ENCODE measurements around the gene DNAH9.

Gene DNAH9

GRCh38 chr17:11651089-11651488, 52.8 kb downstream of the DNAH9 start:
- H3K36me3 Mint-ChIP-seq (ENCODE audit: low read depth): no peaks in the 10 kb centered on the region
- H3K27me3 Mint-ChIP-seq (ENCODE audit: low read depth): no peaks in the 10 kb centered on the region
- H3K27ac Mint-ChIP-seq: no peak overlapping the region
- peaks cover 8% of the 10 kb centered on the region for H3K9me3 Mint-ChIP-seq
- H3K4me1 Mint-ChIP-seq (ENCODE audit: low read depth): no peaks in the 10 kb centered on the region
- H3K4me3 Mint-ChIP-seq: no peak overlapping the region
- DNase-seq (ENCODE audit: low spot score): no peak

GRCh38 chr17:11668618-11669017, 70.3 kb downstream of the DNAH9 start:
- no peak for DNase-seq (ENCODE audit: low spot score)
- H3K36me3 Mint-ChIP-seq (ENCODE audit: low read depth): no peaks in the 10 kb centered on the region
- no peak overlapping the region for H3K4me3 Mint-ChIP-seq
- H3K9me3 Mint-ChIP-seq: peaks cover 26% of the 10 kb centered on the region
- no peaks in the 10 kb centered on the region for H3K4me1 Mint-ChIP-seq (ENCODE audit: low read depth)
- H3K27ac Mint-ChIP-seq: no peak overlapping the region
- no peaks in the 10 kb centered on the region for H3K27me3 Mint-ChIP-seq (ENCODE audit: low read depth)

- no peak overlapping the region for H3K27ac Mint-ChIP-seq
- no peak for DNase-seq (ENCODE audit: low spot score)
- H3K4me3 Mint-ChIP-seq: no peak overlapping the region
- H3K9me3 Mint-ChIP-seq: peaks cover 5% of the 10 kb centered on the region
- no peaks in the 10 kb centered on the region for H3K4me1 Mint-ChIP-seq (ENCODE audit: low read depth)
- no peaks in the 10 kb centered on the region for H3K27me3 Mint-ChIP-seq (ENCODE audit: low read depth)
- no peaks in the 10 kb centered on the region for H3K36me3 Mint-ChIP-seq (ENCODE audit: low read depth)
Observed at GRCh38 chr17:11671126-11671525, 72.9 kb downstream of the DNAH9 start.

- Mint-ChIP-seq H3K9me3 (peaks cover 25% of the 10 kb centered on the region), H3K36me3 (ENCODE audit: low read depth) (no peaks in the 10 kb centered on the region), H3K27me3 (ENCODE audit: low read depth) (no peaks in the 10 kb centered on the region), H3K27ac (no peak overlapping the region), H3K4me1 (ENCODE audit: low read depth) (no peaks in the 10 kb centered on the region), H3K4me3 (no peak overlapping the region)
- no peak for DNase-seq (ENCODE audit: low spot score)
Observed at GRCh38 chr17:11682646-11683045, 84.4 kb downstream of the DNAH9 start.

DNA sequence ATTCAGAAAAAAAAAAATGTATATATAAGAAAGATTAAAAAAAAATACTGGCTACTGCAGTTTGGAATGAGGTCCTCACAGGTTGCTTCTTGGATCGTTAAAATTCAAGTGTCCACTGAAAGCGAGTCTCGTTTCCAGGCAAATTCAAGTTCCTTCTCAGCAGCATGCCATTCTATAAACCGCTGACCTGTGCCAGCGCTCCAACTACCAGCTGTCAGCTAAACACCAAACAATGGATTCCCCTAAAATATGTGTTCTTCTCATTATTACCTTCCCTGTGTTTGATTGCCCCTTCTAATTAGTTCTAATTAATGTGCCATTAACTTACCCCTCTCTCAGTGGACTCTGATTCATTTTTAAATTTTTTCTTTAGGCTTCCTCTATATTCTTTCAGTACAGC, 92.4 kb downstream of the DNAH9 start:
- DNase-seq (ENCODE audit: low spot score): no peak
- H3K9me3 Mint-ChIP-seq: peaks cover 13% of the 10 kb centered on the region
- H3K4me3 Mint-ChIP-seq: no peak overlapping the region
- no peaks in the 10 kb centered on the region for H3K4me1 Mint-ChIP-seq (ENCODE audit: low read depth)
- no peaks in the 10 kb centered on the region for H3K27me3 Mint-ChIP-seq (ENCODE audit: low read depth)
- no peaks in the 10 kb centered on the region for H3K36me3 Mint-ChIP-seq (ENCODE audit: low read depth)
- H3K27ac Mint-ChIP-seq: no peak overlapping the region

GRCh38 chr17:11692688-11693087, 94.4 kb downstream of the DNAH9 start:
- Mint-ChIP-seq H3K36me3 (ENCODE audit: low read depth) (no peaks in the 10 kb centered on the region), H3K27me3 (ENCODE audit: low read depth) (no peaks in the 10 kb centered on the region), H3K9me3 (peaks cover 9% of the 10 kb centered on the region), H3K27ac (no peak overlapping the region), H3K4me3 (no peak overlapping the region), H3K4me1 (ENCODE audit: low read depth) (no peaks in the 10 kb centered on the region)
- no peak for DNase-seq (ENCODE audit: low spot score)

DNA sequence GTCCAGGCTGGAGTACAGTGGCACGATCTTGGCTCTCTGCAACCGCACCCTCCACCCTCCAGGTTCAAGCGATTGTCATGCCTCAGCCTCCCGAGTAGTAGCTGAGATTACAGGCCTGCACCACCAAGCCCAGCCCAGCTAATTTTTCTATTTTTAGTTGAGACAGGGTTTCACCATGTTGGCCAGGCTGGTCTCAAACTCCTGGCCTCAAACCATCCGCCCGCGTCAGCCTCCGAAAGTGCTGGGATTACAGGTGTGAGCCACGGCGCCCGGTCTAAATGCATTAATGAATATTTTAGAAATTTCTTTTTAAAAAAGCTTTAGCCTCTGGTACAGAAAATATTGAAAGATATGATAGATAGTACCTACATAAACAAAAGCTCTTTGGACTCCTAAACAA, 95.0 kb downstream of the DNAH9 start:
- no peak for DNase-seq (ENCODE audit: low spot score)
- Mint-ChIP-seq H3K27me3 (ENCODE audit: low read depth) (no peaks in the 10 kb centered on the region), H3K9me3 (peaks cover 11% of the 10 kb centered on the region), H3K4me3 (no peak overlapping the region), H3K27ac (no peak overlapping the region), H3K4me1 (ENCODE audit: low read depth) (no peaks in the 10 kb centered on the region), H3K36me3 (ENCODE audit: low read depth) (no peaks in the 10 kb centered on the region)

DNA sequence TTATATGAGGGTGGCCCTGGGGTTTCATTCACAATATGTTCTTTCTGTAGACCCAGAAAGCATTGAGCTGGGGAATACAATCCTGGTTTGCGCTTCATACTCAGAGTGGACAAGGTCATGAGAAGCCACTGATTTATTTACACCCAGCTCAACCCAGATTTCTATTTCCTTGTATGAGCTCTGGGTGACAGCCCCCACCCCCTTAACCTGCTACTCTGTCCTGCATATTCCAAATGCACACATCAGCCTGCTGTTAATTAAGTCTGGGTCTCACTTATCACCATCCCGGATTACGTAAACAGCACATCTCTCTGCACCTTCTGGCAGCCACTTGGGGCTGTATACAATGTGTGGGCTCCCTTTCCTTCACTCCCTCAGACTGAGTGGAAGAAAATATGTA, 102.4 kb downstream of the DNAH9 start:
- Mint-ChIP-seq H3K9me3 (peaks cover 23% of the 10 kb centered on the region), H3K36me3 (ENCODE audit: low read depth) (no peaks in the 10 kb centered on the region), H3K27me3 (ENCODE audit: low read depth) (no peaks in the 10 kb centered on the region), H3K4me3 (no peak overlapping the region), H3K27ac (no peak overlapping the region), H3K4me1 (ENCODE audit: low read depth) (no peaks in the 10 kb centered on the region)
- DNase-seq (ENCODE audit: low spot score): no peak

DNA sequence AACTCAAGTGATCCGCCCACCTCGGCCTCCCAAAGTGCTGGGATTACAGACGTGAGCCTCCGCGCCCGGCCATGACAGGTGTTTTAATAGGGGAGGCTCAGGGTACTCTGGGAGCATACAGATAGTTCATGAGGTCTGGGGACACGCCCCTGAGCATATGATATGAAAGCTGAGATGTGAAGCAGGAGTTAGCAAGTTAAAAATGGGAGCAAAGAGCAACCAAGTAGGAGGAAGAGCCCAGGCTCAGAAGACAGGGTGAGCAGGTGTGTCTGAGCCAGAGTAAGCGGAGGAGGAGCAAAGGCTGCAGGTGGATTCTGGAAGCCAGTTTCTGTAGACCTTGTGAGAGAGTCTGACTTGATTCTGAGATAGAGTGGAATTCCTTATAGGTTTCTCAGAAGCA, 103.6 kb downstream of the DNAH9 start:
- H3K27ac Mint-ChIP-seq: no peak overlapping the region
- H3K9me3 Mint-ChIP-seq: peaks cover 19% of the 10 kb centered on the region
- H3K27me3 Mint-ChIP-seq (ENCODE audit: low read depth): no peaks in the 10 kb centered on the region
- H3K4me3 Mint-ChIP-seq: no peak overlapping the region
- H3K4me1 Mint-ChIP-seq (ENCODE audit: low read depth): no peaks in the 10 kb centered on the region
- DNase-seq (ENCODE audit: low spot score): no peak
- H3K36me3 Mint-ChIP-seq (ENCODE audit: low read depth): no peaks in the 10 kb centered on the region

DNA sequence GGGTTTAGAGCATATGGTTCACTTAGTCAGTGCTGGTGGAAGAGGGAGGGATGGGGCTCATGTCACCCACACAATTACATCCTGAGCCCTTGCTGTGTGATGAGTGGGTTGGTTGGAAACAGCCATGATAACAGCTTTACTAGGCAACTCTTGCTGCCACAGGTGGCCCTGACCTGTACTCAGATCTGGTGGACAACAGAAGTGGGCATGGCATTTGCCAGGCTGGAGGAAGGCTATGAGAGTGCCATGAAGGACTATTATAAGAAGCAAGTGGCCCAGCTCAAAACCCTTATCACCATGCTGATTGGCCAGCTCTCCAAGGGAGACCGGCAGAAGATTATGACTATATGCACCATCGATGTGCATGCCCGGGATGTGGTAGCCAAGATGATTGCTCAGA, 105.8 kb downstream of the DNAH9 start:
- H3K4me1 Mint-ChIP-seq (ENCODE audit: low read depth): no peaks in the 10 kb centered on the region
- DNase-seq (ENCODE audit: low spot score): no peak
- H3K9me3 Mint-ChIP-seq: peaks cover 13% of the 10 kb centered on the region
- H3K27me3 Mint-ChIP-seq (ENCODE audit: low read depth): no peaks in the 10 kb centered on the region
- H3K36me3 Mint-ChIP-seq (ENCODE audit: low read depth): no peaks in the 10 kb centered on the region
- no peak overlapping the region for H3K27ac Mint-ChIP-seq
- no peak overlapping the region for H3K4me3 Mint-ChIP-seq

GRCh38 chr17:11705111-11705510, 106.8 kb downstream of the DNAH9 start:
- Mint-ChIP-seq H3K4me1 (ENCODE audit: low read depth) (no peaks in the 10 kb centered on the region), H3K27me3 (ENCODE audit: low read depth) (no peaks in the 10 kb centered on the region), H3K4me3 (no peak overlapping the region), H3K36me3 (ENCODE audit: low read depth) (no peaks in the 10 kb centered on the region), H3K9me3 (peaks cover 9% of the 10 kb centered on the region), H3K27ac (no peak overlapping the region)
- no peak for DNase-seq (ENCODE audit: low spot score)

GRCh38 chr17:11707586-11707985, 109.3 kb downstream of the DNAH9 start:
- Mint-ChIP-seq H3K27me3 (ENCODE audit: low read depth) (no peaks in the 10 kb centered on the region), H3K27ac (no peak overlapping the region), H3K4me3 (no peak overlapping the region), H3K9me3 (peaks cover 4% of the 10 kb centered on the region), H3K36me3 (ENCODE audit: low read depth) (no peaks in the 10 kb centered on the region), H3K4me1 (ENCODE audit: low read depth) (no peaks in the 10 kb centered on the region)
- no peak for DNase-seq (ENCODE audit: low spot score)

GRCh38 chr17:11712456-11712855, 114.2 kb downstream of the DNAH9 start:
- Mint-ChIP-seq H3K9me3 (peaks cover 12% of the 10 kb centered on the region), H3K4me1 (ENCODE audit: low read depth) (no peaks in the 10 kb centered on the region), H3K27me3 (ENCODE audit: low read depth) (no peaks in the 10 kb centered on the region), H3K27ac (no peak overlapping the region), H3K36me3 (ENCODE audit: low read depth) (no peaks in the 10 kb centered on the region), H3K4me3 (no peak overlapping the region)
- no peak for DNase-seq (ENCODE audit: low spot score)

- Mint-ChIP-seq H3K9me3 (peaks cover 14% of the 10 kb centered on the region), H3K4me3 (no peak overlapping the region), H3K36me3 (ENCODE audit: low read depth) (no peaks in the 10 kb centered on the region), H3K27ac (no peak overlapping the region), H3K27me3 (ENCODE audit: low read depth) (no peaks in the 10 kb centered on the region), H3K4me1 (ENCODE audit: low read depth) (no peaks in the 10 kb centered on the region)
- no peak for DNase-seq (ENCODE audit: low spot score)
Observed at GRCh38 chr17:11719203-11719602, 120.9 kb downstream of the DNAH9 start.

DNA sequence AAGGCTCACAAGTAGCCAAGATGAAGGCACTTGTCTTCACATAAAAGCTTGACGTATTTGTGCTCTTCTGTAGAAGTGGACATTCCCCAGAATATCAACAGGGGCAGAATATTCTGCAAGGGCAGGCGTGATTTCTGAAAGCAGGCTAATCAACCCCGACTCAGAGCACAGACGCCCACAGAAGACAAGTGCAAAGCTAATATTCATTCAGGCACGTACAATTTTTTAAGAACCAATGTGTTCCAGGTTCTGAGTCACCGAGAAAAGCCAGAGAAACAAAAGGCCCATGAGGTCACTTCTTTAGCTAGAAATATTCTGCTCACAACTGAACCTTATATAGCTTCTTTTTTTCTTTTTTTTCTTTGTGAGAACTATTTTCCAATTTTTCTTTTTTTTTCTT, 121.6 kb downstream of the DNAH9 start:
- Mint-ChIP-seq H3K4me3 (no peak overlapping the region), H3K27me3 (ENCODE audit: low read depth) (no peaks in the 10 kb centered on the region), H3K9me3 (peaks cover 16% of the 10 kb centered on the region), H3K27ac (no peak overlapping the region), H3K36me3 (ENCODE audit: low read depth) (no peaks in the 10 kb centered on the region), H3K4me1 (ENCODE audit: low read depth) (no peaks in the 10 kb centered on the region)
- DNase-seq (ENCODE audit: low spot score): no peak
